Measurements from ENCODE around the gene ITGA11.

Gene ITGA11

DNA sequence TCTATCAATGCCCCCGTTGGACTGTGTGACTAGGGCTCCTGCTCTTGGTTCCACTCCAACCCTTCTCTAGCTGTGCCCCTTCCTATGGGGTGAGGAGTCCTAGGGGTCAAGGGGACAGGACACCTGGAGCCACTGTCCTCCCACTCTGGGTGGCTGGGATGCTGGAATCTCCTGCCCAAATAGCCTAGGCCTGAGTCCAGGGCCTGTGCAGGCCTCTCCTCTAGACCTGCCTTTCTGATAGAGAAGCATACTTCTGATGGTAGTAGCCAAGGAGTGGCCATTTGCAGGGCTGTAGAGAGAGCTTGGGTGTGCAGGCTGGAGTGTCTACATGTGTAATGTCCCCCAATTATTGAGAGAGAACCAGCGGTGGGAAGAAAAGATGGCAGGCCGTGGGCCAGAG is 54.2 kb downstream of the ITGA11 start:
- no peak for DNase-seq
- no peak overlapping the region for H3K4me3 Mint-ChIP-seq
- no peak overlapping the region for H3K27ac Mint-ChIP-seq
- no peaks in the 10 kb centered on the region for H3K36me3 Mint-ChIP-seq (ENCODE audit: low read depth)
- TF ChIP-seq, protein P1, sequence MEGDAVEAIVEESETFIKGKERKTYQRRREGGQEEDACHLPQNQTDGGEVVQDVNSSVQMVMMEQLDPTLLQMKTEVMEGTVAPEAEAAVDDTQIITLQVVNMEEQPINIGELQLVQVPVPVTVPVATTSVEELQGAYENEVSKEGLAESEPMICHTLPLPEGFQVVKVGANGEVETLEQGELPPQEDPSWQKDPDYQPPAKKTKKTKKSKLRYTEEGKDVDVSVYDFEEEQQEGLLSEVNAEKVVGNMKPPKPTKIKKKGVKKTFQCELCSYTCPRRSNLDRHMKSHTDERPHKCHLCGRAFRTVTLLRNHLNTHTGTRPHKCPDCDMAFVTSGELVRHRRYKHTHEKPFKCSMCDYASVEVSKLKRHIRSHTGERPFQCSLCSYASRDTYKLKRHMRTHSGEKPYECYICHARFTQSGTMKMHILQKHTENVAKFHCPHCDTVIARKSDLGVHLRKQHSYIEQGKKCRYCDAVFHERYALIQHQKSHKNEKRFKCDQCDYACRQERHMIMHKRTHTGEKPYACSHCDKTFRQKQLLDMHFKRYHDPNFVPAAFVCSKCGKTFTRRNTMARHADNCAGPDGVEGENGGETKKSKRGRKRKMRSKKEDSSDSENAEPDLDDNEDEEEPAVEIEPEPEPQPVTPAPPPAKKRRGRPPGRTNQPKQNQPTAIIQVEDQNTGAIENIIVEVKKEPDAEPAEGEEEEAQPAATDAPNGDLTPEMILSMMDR (IDR thresholded peaks at IDR 0.05): no peak
- H3K27me3 Mint-ChIP-seq (ENCODE audit: low read depth, poor library complexity): no peaks in the 10 kb centered on the region
- peaks cover 3% of the 10 kb centered on the region for H3K4me1 Mint-ChIP-seq
- H3K9me3 Mint-ChIP-seq: peaks cover 4% of the 10 kb centered on the region

DNA sequence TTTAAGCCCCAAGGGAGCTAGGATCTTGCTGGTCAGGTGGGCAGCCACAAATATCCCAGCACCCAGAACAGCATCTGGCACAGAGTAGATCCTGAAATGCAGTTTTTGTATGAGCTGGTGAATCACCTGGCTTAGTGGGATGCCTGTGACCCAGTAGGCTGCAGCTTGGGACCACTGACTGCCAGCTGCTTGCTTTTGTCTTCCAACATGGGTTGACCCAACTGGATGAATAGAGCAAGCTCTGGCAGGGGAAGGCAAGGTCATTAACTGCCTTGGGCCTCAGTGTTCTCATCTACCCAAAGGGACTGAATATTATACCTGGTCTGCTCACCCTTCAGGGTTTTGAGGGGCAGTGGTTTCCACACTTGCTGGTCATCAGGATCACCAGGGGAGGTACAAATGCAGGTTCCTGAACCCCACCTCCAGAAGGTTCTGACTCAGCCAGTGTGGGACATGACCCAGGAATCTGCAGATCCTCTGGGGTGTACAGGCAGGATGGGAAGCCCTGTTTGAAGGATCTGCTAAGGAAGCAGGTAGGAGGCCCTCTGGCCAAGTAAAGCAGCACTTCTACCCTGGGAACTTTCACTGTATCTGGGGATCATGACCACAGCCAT is 55.4 kb downstream of the ITGA11 start:
- H3K36me3 Mint-ChIP-seq (ENCODE audit: low read depth): no peaks in the 10 kb centered on the region
- no peaks in the 10 kb centered on the region for H3K27me3 Mint-ChIP-seq (ENCODE audit: low read depth, poor library complexity)
- H3K27ac Mint-ChIP-seq: no peak overlapping the region
- TF ChIP-seq, protein P1 (IDR thresholded peaks at IDR 0.05): no peak
- H3K4me1 Mint-ChIP-seq: peaks cover 3% of the 10 kb centered on the region
- DNase-seq: no peak
- no peaks in the 10 kb centered on the region for H3K9me3 Mint-ChIP-seq
- no peak overlapping the region for H3K4me3 Mint-ChIP-seq

DNA sequence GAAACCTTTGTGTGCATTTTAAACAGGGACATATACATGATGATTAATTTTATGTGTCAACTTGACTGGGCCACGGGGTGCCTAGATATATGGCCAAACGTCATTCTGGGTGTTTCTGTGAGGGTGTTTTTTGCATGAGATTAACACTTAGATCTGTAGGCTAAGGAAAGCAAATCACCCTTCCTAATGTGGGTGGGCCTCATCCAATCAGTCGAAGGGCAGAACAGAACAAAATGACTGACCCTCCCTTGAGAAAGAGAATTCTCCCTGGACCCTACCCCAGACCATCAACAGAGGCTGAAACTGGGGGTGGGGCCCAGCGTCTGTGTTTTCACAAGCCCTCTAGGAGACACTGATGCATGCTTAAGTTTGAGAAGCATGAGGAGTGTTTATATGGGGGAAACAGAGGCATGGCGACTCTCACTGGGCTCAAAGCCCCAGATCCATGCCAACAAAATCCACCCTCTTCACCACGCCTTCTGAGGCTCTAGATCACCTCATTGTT is 56.2 kb downstream of the ITGA11 start:
- TF ChIP-seq, protein P1 (IDR thresholded peaks at IDR 0.05): no peak
- Mint-ChIP-seq H3K9me3 (no peaks in the 10 kb centered on the region), H3K36me3 (ENCODE audit: low read depth) (no peaks in the 10 kb centered on the region), H3K27ac (no peak overlapping the region), H3K4me3 (no peak overlapping the region), H3K4me1 (peaks cover 3% of the 10 kb centered on the region), H3K27me3 (ENCODE audit: low read depth, poor library complexity) (no peaks in the 10 kb centered on the region)
- DNase-seq: no peak

DNA sequence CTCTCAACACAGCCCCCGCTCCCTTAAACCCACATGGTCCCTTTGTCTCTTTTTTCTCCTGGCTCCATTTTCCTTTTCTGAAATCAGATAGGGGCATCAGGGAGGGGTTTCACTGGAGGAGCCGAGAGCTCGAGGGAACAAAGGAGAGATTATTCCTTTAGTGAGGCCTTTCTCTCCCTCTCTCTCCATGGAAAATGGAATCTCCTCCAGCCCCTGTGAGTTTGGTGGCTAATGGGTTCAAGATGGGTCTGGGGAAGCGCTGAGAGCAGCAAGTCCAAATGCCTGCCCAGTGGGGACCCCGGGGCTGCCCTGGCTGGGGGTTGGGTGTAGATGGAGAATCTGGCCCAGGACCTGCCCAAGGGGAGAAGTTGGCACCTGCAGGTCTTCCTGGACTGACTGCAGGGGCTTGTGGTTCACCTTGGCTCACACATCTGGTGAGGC is 56.8 kb downstream of the ITGA11 start:
- Mint-ChIP-seq H3K9me3 (no peaks in the 10 kb centered on the region), H3K4me1 (peaks cover 3% of the 10 kb centered on the region), H3K4me3 (no peak overlapping the region), H3K27ac (no peak overlapping the region), H3K36me3 (ENCODE audit: low read depth) (no peaks in the 10 kb centered on the region), H3K27me3 (ENCODE audit: low read depth, poor library complexity) (no peaks in the 10 kb centered on the region)
- DNase-seq: no peak
- TF ChIP-seq, protein P1 (IDR thresholded peaks at IDR 0.05): no peak

DNA sequence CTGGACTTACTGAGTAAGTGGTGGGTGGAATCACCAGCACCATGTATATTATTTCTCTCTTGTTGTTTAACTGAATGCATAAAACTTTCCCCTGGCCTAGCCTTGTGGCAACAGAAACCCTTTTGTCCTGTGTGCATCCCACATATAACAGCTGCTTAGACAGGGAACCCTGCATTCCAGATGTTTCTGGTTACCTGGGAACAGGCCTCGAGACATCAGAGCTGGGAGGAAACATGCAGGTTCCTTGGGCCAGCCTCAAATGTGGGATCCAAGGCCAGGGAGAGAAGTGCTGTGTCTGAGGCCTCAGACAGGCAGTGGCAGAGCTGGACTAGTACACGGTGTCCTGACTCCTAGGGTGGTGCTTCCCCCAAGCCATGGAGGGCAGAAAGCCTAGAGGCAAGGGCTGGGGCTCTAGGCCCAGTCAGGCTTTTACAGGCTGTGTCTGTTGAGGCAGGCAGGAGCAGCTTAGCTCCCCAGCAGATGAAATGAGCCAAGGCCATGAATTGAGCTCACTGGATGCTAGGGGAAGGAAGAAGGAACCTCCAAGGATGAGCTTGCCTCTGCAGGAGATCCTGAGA is 57.7 kb downstream of the ITGA11 start:
- Mint-ChIP-seq H3K27me3 (ENCODE audit: low read depth, poor library complexity) (no peaks in the 10 kb centered on the region), H3K9me3 (no peaks in the 10 kb centered on the region), H3K27ac (no peak overlapping the region), H3K4me1 (peaks cover 3% of the 10 kb centered on the region), H3K4me3 (no peak overlapping the region), H3K36me3 (ENCODE audit: low read depth) (no peaks in the 10 kb centered on the region)
- DNase-seq: no peak
- TF ChIP-seq, protein P1 (IDR thresholded peaks at IDR 0.05): no peak

DNA sequence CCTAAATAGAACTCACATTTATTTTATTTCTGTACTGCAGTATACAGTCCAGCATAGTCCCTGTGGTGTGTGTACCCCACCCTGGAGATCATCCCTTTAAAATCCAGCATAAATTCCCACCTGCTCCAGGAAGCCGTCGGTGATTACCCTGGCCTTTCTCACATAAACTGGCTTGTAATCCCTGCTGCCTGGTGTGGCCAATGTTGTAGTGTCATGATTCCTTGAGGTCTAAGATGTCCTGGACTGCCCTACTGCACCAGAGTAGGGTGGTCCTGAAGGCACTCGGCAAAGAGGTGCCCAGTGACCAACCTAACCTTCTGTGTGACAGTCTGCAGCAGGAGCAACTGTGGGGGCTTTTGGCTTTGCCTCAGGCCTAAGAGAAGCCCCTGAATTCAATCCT is 58.9 kb downstream of the ITGA11 start:
- Mint-ChIP-seq H3K4me1 (peaks cover 3% of the 10 kb centered on the region), H3K36me3 (ENCODE audit: low read depth) (no peaks in the 10 kb centered on the region), H3K9me3 (no peaks in the 10 kb centered on the region), H3K4me3 (no peak overlapping the region), H3K27me3 (ENCODE audit: low read depth, poor library complexity) (no peaks in the 10 kb centered on the region), H3K27ac (no peak overlapping the region)
- TF ChIP-seq, protein P1 (IDR thresholded peaks at IDR 0.05): no peak
- no peak for DNase-seq

Measured in nephron progenitor cell (in vitro differentiated cells).